DND-41 (cell line): ENCODE results near the gene CCRL2.

Experiments used
- ATAC-seq: fragments of 200-7000 bp; cut with Tn5 transposase; 3 replicates; pipeline ENCODE4 v1.9.1; 2021; ENCODE audit warnings: low read depth; ENCODE audit not compliant: insufficient read depth
- DNase-seq: peaks from one replicate; pipeline ENCODE4 v3.0.0-alpha.2; 2020
- H2AFZ ChIP-seq: 2 replicates; pipeline ENCODE4 v1.6.0; 2012; ENCODE audit warnings: low read depth, low read length
- H3K27ac ChIP-seq: 2 replicates; pipeline ENCODE4 v1.5.1; 2012; ENCODE audit warnings: low read length, inconsistent platforms
- H3K27me3 ChIP-seq: fragments of 200-600 bp; sonication (generic); 2 replicates; pipeline ENCODE4 v1.6.0; 2012; ENCODE audit warnings: low read length, mild to moderate bottlenecking, inconsistent platforms; ENCODE audit not compliant: insufficient read depth, poor library complexity
- H3K36me3 ChIP-seq: 2 replicates; pipeline ENCODE4 v1.5.1; 2012; ENCODE audit warnings: low read length, inconsistent platforms; ENCODE audit not compliant: insufficient read depth
- H3K4me1 ChIP-seq: 2 replicates; pipeline ENCODE4 v1.5.1; 2012; ENCODE audit warnings: mild to moderate bottlenecking, low read length; ENCODE audit not compliant: insufficient read depth
- H3K4me2 ChIP-seq: 2 replicates; pipeline ENCODE4 v1.6.0; 2012; ENCODE audit warnings: mild to moderate bottlenecking, moderate library complexity, low read length, inconsistent platforms; ENCODE audit not compliant: insufficient read depth
- H3K4me3 ChIP-seq, 2 experiments: fragments of 200-600 bp in 1 of 2; shearing (Covaris generic) in 1 of 2; 2 replicates each; pipeline ENCODE4 v1.5.1; 2012 to 2016; ENCODE audit warnings: inconsistent platforms in 2 of 2, low read length in 2 of 2, mild to moderate bottlenecking in 2 of 2, low read depth in 1 of 2, moderate library complexity in 1 of 2
- H3K79me2 ChIP-seq: 2 replicates; pipeline ENCODE4 v1.6.0; 2012; ENCODE audit warnings: low read length, inconsistent platforms; ENCODE audit not compliant: insufficient read depth
- H3K9ac ChIP-seq: 2 replicates; pipeline ENCODE4 v1.6.0; 2012; ENCODE audit warnings: low read depth, mild to moderate bottlenecking, inconsistent platforms, low read length, moderate library complexity
- H3K9me3 ChIP-seq: 2 replicates; pipeline ENCODE4 v1.5.1; 2012; ENCODE audit warnings: low read length, moderate library complexity, mild to moderate bottlenecking, inconsistent platforms; ENCODE audit not compliant: insufficient read depth, severe bottlenecking
- H4K20me1 ChIP-seq: 2 replicates; pipeline ENCODE4 v1.6.0; 2012; ENCODE audit warnings: low read length; ENCODE audit not compliant: insufficient read depth
- EZH2 ChIP-seq: IDR thresholded peaks from 3 replicates; pipeline ENCODE4 v1.6.1; 2012; ENCODE audit warnings: borderline replicate concordance, low read depth, mild to moderate bottlenecking, moderate library complexity, low read length, inconsistent platforms; ENCODE audit not compliant: severe bottlenecking
- TF ChIP-seq, protein P1 (sequence below): IDR thresholded peaks from 2 replicates; pipeline ENCODE4 v1.5.1; 2012; ENCODE audit warnings: borderline replicate concordance, low read length, moderate library complexity, mild to moderate bottlenecking; ENCODE audit not compliant: poor library complexity, severe bottlenecking; ENCODE audit errors: extremely low read depth

CCRL2 gene

DNA sequence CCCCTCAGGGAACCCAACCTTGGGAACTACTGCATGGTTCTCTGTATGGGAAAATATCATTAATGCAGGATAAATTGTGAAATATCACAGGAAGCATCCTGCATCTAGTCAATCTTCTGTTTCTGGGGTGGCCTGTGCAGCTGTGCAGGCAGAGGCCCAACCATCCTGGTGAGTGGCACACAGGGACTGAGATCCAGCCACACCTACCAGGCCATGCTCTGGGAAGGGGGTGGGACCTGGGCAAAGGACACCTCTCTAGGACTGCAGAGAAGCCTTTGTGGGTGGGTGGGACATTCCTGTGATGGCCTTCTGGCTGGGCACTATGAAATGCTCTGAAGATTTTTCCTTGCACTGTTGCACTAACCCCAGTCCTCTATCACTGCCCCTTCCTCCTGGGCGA is 26.8 kb downstream of the CCRL2 start:
- Histone ChIP-seq H4K20me1 (no peaks in the 10 kb centered on the region), H3K27ac (peak overlapping the region; percentile 97), H3K4me2 (peak overlapping the region; percentile 39), H3K9me3 (peaks cover 10% of the 10 kb centered on the region), H2AFZ (no peak overlapping the region), H3K36me3 (no peaks in the 10 kb centered on the region), H3K4me1 (peaks cover 42% of the 10 kb centered on the region), H3K79me2 (no peaks in the 10 kb centered on the region), H3K4me3 (no peak overlapping the region; a peak in 1 of 4 replicates), H3K27me3 (no peaks in the 10 kb centered on the region), H3K9ac (peak overlapping the region; percentile 41; the same call in 1 of the 2 replicates)
- DNase-seq = peak; percentile 61
- TF ChIP-seq, protein P1, sequence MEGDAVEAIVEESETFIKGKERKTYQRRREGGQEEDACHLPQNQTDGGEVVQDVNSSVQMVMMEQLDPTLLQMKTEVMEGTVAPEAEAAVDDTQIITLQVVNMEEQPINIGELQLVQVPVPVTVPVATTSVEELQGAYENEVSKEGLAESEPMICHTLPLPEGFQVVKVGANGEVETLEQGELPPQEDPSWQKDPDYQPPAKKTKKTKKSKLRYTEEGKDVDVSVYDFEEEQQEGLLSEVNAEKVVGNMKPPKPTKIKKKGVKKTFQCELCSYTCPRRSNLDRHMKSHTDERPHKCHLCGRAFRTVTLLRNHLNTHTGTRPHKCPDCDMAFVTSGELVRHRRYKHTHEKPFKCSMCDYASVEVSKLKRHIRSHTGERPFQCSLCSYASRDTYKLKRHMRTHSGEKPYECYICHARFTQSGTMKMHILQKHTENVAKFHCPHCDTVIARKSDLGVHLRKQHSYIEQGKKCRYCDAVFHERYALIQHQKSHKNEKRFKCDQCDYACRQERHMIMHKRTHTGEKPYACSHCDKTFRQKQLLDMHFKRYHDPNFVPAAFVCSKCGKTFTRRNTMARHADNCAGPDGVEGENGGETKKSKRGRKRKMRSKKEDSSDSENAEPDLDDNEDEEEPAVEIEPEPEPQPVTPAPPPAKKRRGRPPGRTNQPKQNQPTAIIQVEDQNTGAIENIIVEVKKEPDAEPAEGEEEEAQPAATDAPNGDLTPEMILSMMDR = no peak
- peak; percentile 73 for ATAC-seq

DNA sequence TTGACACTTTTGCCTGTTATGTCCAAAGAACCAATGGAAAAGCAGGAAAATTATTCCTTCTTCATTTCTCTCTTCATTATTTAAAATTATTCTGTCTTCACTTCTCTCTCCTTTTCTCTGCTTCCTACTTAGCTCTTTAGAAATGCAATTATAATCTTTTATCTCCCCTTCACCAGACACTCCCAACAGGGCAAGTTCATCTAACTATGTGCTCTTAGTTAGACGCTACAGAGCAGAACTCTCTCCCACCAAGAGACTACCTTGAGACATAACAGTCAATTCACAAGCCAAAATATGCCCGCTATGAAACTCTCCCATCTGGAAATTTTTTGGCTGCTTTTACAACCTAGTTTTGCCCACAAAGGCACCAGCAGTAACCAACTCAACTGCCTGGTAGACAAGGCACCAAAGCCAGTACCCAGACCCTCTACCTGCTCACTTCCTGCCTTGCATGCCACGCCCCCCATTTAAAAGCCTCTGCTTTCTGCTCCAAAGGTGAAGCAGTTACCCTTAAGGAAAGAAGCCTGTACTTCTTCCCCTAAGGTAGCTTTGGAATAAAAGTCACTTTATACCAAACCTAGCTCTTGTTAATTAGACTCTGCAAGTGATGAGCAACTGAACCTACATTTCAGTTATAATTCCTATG is 28.1 kb downstream of the CCRL2 start:
- Histone ChIP-seq H3K4me2 (no peak overlapping the region), H3K9ac (no peak overlapping the region), H3K27ac (peak overlapping the region; percentile 97), H2AFZ (no peak overlapping the region), H3K79me2 (no peaks in the 10 kb centered on the region), H3K9me3 (peaks cover 10% of the 10 kb centered on the region), H3K27me3 (no peaks in the 10 kb centered on the region), H3K4me1 (peaks cover 55% of the 10 kb centered on the region), H3K4me3 (no peak overlapping the region), H4K20me1 (no peaks in the 10 kb centered on the region), H3K36me3 (no peaks in the 10 kb centered on the region)
- TF ChIP-seq EZH2 = no peak
- TF ChIP-seq, protein P1 = no peak
- DNase-seq (no peak), ATAC-seq (no peak)

- no peak overlapping the region for H2AFZ ChIP-seq
- no peaks in the 10 kb centered on the region for H3K79me2 ChIP-seq
- H3K4me1 ChIP-seq = peaks cover 71% of the 10 kb centered on the region
- peak overlapping the region; percentile 49; the same call in 1 of the 2 replicates for H3K27ac ChIP-seq
- no peak for DNase-seq
- H3K4me2 ChIP-seq = no peak overlapping the region
- H4K20me1 ChIP-seq = no peaks in the 10 kb centered on the region
- no peaks in the 10 kb centered on the region for H3K36me3 ChIP-seq
- no peak overlapping the region for H3K4me3 ChIP-seq
- no peak overlapping the region for H3K9ac ChIP-seq
- ATAC-seq = no peak
- TF ChIP-seq, protein P1 = no peak
- TF ChIP-seq EZH2 = no peak
- no peaks in the 10 kb centered on the region for H3K27me3 ChIP-seq
- H3K9me3 ChIP-seq = no peaks in the 10 kb centered on the region
Measured at GRCh38 chr3:46438831-46439230, 31.8 kb downstream of the CCRL2 start.
